ENCODE results near the gene PTBP1. TPM values are rescaled to one million over a fixed set of nuclear protein-coding genes. Genes with fewer than 3 reads are reported as not detected.

Gene PTBP1
- total and polyA plus RNA-seq, 8 donors: 83.3 to 160 (median 115) TPM

DNA sequence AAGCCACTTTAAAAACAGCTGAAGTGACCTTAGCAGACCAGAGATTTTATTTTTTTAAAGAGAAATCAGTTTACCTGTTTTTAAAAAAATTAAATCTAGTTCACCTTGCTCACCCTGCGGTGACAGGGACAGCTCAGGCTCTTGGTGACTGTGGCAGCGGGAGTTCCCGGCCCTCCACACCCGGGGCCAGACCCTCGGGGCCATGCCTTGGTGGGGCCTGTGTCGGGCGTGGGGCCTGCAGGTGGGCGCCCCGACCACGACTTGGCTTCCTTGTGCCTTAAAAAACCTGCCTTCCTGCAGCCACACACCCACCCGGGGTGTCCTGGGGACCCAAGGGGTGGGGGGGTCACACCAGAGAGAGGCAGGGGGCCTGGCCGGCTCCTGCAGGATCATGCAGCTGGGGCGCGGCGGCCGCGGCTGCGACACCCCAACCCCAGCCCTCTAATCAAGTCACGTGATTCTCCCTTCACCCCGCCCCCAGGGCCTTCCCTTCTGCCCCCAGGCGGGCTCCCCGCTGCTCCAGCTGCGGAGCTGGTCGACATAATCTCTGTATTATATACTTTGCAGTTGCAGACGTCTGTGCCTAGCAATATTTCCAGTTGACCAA is 13.7 kb downstream of the PTBP1 start:
- FAIRE-seq: no peak
- Histone ChIP-seq H3K4me3 (no peak overlapping the region), H3K9me3 (no peaks in the 10 kb centered on the region), H3K27ac (no peak overlapping the region), H3K36me3 (peaks cover 20 to 66% (median 52%) of the 10 kb centered on the region in 3 donors), H3K27me3 (no peaks in the 10 kb centered on the region), H3K4me1 (no peaks in the 10 kb centered on the region)
- 93% methylated on average over 25 of the region's 25 CpGs for WGBS, 2 donors
- intact Hi-C loops (cut with DNase I): no loop called here
- TF ChIP-seq, protein P1, sequence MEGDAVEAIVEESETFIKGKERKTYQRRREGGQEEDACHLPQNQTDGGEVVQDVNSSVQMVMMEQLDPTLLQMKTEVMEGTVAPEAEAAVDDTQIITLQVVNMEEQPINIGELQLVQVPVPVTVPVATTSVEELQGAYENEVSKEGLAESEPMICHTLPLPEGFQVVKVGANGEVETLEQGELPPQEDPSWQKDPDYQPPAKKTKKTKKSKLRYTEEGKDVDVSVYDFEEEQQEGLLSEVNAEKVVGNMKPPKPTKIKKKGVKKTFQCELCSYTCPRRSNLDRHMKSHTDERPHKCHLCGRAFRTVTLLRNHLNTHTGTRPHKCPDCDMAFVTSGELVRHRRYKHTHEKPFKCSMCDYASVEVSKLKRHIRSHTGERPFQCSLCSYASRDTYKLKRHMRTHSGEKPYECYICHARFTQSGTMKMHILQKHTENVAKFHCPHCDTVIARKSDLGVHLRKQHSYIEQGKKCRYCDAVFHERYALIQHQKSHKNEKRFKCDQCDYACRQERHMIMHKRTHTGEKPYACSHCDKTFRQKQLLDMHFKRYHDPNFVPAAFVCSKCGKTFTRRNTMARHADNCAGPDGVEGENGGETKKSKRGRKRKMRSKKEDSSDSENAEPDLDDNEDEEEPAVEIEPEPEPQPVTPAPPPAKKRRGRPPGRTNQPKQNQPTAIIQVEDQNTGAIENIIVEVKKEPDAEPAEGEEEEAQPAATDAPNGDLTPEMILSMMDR (IDR thresholded peaks at IDR 0.05): no peak
- ATAC-seq: peak in 1 of 4 donors; percentile 5
- DNase-seq: peak in 1 of 6 donors; percentile 38

DNA sequence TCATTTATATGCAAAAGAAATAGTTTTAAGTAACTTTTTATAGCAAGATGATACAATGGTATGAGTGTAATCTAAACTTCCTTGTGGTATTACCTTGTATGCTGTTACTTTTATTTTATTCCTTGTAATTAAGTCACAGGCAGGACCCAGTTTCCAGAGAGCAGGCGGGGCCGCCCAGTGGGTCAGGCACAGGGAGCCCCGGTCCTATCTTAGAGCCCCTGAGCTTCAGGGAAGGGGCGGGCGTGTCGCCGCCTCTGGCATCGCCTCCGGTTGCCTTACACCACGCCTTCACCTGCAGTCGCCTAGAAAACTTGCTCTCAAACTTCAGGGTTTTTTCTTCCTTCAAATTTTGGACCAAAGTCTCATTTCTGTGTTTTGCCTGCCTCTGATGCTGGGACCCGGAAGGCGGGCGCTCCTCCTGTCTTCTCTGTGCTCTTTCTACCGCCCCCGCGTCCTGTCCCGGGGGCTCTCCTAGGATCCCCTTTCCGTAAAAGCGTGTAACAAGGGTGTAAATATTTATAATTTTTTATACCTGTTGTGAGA is 14.3 kb downstream of the PTBP1 start:
- Histone ChIP-seq H3K4me3 (no peak overlapping the region), H3K27ac (no peak overlapping the region), H3K27me3 (no peaks in the 10 kb centered on the region), H3K9me3 (no peaks in the 10 kb centered on the region), H3K36me3 (peaks cover 16 to 60% (median 46%) of the 10 kb centered on the region in 3 donors), H3K4me1 (no peaks in the 10 kb centered on the region)
- DNase-seq: no peak
- TF ChIP-seq, protein P1 (IDR thresholded peaks at IDR 0.05): no peak
- no peak for FAIRE-seq
- ATAC-seq: no peak
- WGBS, 2 donors: 96% methylated on average over 20 of the region's 20 CpGs
- intact Hi-C loops (cut with DNase I): no loop called here

DNA sequence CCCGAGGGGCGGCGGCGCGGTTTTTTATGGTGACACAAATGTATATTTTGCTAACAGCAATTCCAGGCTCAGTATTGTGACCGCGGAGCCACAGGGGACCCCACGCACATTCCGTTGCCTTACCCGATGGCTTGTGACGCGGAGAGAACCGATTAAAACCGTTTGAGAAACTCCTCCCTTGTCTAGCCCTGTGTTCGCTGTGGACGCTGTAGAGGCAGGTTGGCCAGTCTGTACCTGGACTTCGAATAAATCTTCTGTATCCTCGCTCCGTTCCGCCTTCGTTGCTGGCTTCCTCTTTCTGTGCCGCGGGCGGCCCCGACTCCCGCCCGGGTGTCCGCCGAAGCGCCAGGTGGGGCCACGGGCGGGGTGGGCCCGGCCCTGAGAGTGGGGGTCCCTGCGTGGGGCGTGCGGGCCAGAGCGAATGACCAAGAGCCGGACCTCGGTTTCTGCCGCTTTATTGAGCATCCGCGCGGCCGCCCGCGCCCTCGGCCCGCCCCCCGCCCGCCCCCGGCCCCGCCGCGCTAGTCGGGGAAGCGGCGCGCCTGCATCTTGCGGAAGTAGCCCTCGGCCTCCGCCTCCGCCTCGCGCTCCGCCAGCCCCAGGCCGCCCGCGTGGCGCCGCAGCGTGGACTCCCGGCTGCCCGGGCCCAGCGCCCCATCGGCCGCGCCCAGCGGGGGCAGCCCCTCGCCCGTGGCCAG is 14.9 kb downstream of the PTBP1 start:
- H3K4me1 ChIP-seq: no peaks in the 10 kb centered on the region
- no peaks in the 10 kb centered on the region for H3K9me3 ChIP-seq
- TF ChIP-seq, protein P1 (IDR thresholded peaks at IDR 0.05): no peak
- H3K4me3 ChIP-seq: no peak overlapping the region
- 93% methylated on average over 51 to 80 of the region's 80 CpGs for WGBS, 2 donors
- ATAC-seq (no peak), FAIRE-seq (no peak), DNase-seq (peak in 1 of 6 donors; percentile 38)
- peaks cover 16 to 53% (median 40%) of the 10 kb centered on the region in 3 donors for H3K36me3 ChIP-seq
- no peaks in the 10 kb centered on the region for H3K27me3 ChIP-seq
- intact Hi-C loops (cut with DNase I): no loop called here
- no peak overlapping the region for H3K27ac ChIP-seq

DNA sequence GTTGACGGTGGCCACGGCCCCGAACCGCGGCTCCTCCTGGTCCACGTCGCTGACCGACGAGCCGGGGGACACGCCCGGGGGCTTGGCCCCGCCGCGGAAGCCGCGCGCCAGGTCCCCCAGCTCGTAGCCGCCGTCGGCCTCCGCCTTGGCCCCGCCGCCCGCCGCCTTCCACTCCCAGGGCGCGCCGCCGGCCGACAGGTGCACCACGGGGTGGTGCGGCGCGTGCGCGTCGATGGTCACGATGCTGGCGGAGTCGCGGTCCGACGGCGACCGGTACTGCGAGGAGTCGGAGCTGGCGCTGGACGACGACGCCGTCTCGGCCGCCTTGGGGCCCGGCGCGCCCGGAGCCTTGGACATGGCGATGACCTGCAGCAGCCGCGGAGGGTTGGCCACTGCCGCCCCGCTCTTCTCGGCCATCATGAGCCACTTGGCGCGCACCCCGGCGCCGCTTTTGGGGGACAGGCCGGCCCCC is 15.5 kb downstream of the PTBP1 start:
- Histone ChIP-seq H3K27ac (no peak overlapping the region), H3K27me3 (no peaks in the 10 kb centered on the region), H3K36me3 (peaks cover 16 to 48% (median 35%) of the 10 kb centered on the region in 3 donors), H3K4me1 (no peaks in the 10 kb centered on the region), H3K4me3 (no peak overlapping the region), H3K9me3 (no peaks in the 10 kb centered on the region)
- intact Hi-C loops (cut with DNase I): no loop called here
- TF ChIP-seq, protein P1 (IDR thresholded peaks at IDR 0.05): no peak
- FAIRE-seq: no peak
- WGBS, 2 donors: 94 to 95% methylated on average over 57 to 72 of the region's 72 CpGs
- no peak for ATAC-seq
- peak in 1 of 6 donors; percentile 46 for DNase-seq

All from pancreas (tissue), 10 donors.